Middle frontal gyrus (tissue), 1 donor: ENCODE measurements around the gene COL1A1.

Experiments used
- DNase-seq: peaks from one replicate; pipeline ENCODE4 v3.0.0-alpha.2; 2015; ENCODE audit warnings: low spot score; ENCODE audit errors: extremely low spot score

The COL1A1 gene

DNA sequence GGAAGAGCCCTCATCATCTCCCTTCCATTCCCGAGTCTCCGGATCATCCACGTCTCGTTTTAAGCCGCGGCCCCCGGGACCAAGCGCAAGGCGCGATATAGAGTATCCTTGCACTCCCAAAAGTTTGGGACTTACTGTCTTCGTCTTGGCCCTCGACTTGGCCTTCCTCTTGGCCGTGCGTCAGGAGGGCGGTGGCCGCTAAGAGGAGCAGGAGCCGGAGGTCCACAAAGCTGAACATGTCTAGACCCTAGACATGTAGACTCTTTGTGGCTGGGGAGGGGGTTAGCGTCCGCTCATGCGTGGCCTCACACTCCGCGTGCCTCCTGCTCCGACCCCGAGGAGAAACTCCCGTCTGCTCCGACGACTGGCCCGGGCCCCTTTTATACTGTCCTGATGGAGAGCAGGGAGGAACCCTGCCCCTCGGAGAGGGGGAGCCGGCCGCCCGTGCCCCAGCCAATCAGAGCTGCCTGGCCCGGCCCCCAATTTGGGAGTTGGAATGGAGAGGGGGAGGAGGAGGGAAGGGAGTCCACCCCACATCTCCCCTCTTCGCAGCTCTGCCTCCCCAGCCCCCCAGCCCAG, at the start of gene COL1A1:
TSS of gene COL1A1 (minus strand) at position 356 of the 579 bp plus-strand sequence. CDS start at position 238, 118 bp downstream.
- no peak for DNase-seq

DNA sequence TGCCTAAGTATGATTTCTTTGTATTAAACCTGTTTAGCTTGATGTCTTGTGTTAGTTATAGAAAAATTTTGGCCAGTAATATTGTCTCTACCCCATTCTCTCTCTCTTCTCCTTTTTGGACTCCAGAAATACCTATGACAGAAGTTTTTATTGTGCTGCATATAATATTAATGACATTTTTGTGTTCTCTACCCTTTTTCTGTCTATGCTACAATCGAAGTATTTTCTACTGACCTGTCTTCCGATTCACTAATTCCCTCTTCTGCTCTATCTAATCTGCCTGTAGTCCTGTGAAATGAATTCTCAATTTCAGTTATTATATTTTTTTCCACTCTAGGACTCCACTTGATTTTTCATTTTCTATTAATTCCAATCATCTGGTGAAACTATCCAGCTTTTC, 46.8 kb upstream of the COL1A1 start:
- DNase-seq = no peak

DNA sequence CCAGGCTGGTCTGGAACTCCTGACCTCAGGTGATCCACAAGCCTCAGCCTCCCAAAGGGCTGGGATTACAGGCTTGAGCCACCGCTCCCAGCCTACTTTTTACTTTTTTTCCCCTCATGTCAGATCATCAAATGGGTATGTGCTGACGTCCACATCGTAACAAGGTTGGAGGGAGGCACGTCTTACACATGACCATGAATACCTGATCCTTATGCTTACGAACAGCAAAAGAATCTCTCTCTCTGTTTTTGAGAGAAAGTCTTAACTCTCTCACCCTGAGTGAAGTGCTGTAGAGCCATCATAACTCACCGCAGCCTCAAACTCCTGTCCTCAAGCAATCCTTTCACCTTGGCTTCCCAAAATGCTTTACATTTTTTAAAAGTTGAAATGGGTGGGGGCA, 43.3 kb upstream of the COL1A1 start:
- DNase-seq = no peak

GRCh38 chr17:50241431-50241830, 40.0 kb upstream of the COL1A1 start:
- no peak for DNase-seq

GRCh38 chr17:50240851-50241250, 39.4 kb upstream of the COL1A1 start:
- no peak for DNase-seq

GRCh38 chr17:50239937-50240336, 38.5 kb upstream of the COL1A1 start:
- no peak for DNase-seq

- DNase-seq = no peak
These were observed 37.3 kb upstream of the COL1A1 start for GRCh38 chr17:50238601-50239280.

DNA sequence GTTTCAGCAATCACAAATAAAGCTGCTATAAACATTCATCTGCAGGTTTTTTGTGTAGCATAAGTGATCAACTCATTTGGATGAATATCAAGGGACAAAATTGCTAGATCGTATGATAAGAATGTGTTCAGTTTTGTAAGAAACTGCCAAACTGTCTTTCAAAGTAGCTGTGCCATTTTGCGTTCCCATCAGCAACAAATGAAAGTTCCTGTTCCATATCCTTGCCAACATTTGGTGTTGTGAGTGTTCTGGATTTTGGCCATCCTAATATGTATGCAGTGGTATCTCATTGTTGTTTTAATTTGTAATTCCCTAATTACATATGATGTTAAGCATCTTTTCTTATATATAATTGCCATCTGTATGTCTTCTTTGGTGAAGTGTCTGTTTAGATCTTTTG, 36.5 kb upstream of the COL1A1 start:
- DNase-seq = no peak

GRCh38 chr17:50234581-50234980, 33.1 kb upstream of the COL1A1 start:
- no peak for DNase-seq

- no peak for DNase-seq
These were observed 24.3 kb upstream of the COL1A1 start for GRCh38 chr17:50225701-50226240.

GRCh38 chr17:50222922-50223321, 21.5 kb upstream of the COL1A1 start:
- no peak for DNase-seq

- DNase-seq = no peak
These were observed 20.6 kb upstream of the COL1A1 start for GRCh38 chr17:50221864-50222545.

- DNase-seq = no peak
These were observed 19.9 kb upstream of the COL1A1 start for GRCh38 chr17:50221266-50221863.

DNA sequence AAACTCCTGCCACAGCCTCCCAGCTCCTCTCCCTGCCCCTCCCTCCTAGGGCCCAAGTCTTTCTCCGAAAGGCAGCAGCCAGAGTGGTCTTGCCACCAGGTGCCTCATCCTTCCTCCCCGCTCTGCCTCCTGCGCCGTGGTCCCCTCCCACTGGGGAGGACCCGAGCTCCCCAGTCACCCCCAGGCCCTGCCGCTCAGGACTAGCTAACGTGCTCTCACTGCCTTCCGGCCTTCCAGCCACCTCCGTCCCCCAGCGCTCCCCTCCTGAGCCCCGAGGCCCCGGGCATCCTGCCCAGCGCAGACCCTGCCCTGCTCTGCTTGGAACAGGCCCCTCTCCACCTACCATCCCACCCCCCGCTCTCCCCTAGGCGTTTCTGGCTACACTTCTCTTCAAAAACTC, 19.4 kb upstream of the COL1A1 start:
- no peak for DNase-seq

DNA sequence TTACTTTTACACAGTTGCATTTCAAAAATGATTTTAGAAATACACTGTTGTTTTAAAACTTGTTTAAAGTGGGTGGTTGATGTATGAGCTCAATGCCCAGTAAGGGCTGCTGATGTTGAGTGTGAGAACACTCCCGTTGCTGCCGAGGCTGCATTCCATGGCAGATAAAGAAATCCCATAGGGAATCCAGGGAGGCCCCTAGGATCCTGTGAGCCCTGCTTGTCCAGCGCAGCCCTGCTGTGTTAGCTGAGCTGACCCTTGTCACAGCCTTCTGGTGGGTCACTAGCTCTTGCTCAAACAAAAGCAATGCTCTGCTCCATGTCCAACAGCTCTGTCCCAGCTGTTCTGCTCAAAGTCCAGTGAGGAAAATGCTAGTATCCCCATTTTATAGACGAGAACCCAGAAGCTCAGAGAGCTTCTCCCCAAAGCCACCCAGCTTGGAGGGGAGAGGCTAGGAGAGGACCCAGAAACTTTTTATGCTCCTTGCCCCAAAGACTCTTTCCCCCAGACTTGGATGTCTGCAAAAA, 18.6 kb upstream of the COL1A1 start:
- no peak for DNase-seq

GRCh38 chr17:50219342-50219741, 17.9 kb upstream of the COL1A1 start:
- DNase-seq = no peak

DNA sequence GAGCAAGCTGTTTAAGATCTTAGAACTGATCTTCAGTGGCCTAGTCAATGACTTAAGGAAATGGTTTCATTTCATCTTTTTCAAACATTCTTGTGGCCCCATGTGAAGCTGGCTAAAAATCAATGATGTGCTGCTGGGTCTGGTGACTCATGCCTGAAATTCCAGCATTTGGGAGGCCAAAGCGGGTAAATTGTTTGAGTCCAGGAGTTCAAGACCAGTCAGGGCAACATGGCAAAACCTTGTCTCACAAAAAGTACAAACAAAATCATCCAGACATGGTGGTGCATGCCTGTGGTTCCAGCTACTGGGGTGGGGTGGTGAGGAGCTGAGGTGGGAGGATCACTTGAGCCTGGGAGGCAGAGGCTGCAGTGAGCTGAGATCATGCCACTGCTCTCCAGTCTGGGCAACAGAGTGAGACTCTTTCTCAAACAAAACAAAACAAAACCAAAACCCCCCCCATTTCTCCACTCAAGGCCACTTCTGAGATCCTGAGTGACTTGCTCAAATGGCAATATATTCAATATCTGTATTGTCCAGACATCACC, 17.4 kb upstream of the COL1A1 start:
- no peak for DNase-seq

GRCh38 chr17:50218071-50218759, 16.8 kb upstream of the COL1A1 start:
- DNase-seq = no peak

GRCh38 chr17:50217591-50217990, 16.2 kb upstream of the COL1A1 start:
- no peak for DNase-seq

DNA sequence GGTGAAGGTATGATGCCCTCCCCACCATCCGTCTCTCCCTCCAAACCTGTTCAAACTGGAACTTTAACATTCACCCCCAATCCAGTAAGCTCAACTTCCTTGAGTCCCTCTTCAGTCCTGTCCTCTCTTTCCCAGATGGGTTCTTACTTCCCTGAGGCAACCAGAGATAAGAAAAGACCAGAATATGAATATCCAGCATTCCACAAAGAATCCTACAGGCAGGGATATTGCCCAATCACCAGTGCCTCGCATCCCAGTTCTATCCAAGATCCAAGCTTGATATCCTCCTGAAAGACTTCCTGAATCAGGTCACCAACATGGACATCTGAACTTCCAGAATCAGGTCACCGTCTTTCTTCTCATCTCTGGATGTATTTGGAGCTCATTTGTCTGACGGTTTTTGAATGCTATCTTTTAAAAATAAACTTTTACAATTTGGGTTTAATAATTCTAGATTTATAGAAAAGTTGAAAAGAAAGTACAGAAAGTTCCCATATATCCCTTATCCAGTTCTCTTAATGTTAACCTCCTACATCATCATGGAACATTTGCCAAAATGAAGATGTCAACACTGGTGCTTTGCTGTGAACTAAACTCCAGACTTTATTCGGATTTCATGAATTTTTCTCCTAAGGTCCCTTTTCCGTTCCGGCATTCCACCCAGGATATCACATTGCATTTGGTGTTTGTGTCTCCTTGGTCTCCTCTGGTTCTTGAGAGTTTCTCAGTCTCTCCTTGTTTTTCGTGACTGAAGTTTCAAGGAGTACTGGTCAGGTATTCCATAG, 13.7 kb upstream of the COL1A1 start:
- DNase-seq = no peak
